ENCODE results near the gene IRF4.

IRF4 gene

DNA sequence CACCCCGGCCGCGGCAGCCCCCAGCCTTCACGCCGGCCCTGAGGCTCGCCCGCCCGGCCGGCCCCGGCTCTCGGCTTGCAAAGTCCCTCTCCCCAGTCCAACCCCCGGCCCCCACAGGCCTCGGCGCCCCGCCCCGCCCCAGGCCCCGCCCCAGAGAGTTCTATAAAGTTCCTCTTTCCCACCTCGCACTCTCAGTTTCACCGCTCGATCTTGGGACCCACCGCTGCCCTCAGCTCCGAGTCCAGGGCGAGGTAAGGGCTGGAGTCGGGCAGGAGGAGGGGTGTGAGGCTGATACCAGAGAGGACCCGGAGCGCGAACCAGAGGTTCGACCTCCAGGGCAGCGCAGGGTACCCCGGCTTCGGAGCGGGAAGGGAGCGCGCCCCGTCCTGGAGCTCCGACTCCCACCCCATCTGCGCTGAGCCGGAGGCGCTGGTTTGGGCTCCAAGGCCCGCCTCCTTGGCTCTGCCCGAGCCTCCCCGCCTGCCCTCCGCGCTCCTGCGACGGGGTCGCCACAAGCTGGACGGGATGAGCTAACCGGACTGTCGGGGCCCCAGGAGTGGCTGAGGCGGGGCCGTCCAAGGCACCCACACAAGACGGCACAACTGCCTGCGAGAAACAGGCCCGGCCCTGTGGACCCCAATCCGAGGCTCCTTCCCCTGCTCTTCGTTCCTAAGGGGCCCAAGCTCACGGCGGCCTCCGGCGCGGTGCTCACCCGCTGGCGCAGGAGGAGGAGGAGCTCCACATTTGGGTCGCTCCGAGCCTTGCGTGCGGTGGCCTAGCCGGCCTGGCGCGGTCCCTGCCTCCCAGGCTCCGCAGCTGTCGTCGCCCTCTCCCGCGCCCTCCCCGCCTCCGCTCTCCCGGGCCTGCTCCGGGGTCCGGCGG is at the start of gene IRF4:
IRF4 (plus strand) TSS at position 194 of the 882 bp plus-strand sequence. CDS start 1,401 bp downstream, outside the sequence.
- no peak for DNase-seq

DNA sequence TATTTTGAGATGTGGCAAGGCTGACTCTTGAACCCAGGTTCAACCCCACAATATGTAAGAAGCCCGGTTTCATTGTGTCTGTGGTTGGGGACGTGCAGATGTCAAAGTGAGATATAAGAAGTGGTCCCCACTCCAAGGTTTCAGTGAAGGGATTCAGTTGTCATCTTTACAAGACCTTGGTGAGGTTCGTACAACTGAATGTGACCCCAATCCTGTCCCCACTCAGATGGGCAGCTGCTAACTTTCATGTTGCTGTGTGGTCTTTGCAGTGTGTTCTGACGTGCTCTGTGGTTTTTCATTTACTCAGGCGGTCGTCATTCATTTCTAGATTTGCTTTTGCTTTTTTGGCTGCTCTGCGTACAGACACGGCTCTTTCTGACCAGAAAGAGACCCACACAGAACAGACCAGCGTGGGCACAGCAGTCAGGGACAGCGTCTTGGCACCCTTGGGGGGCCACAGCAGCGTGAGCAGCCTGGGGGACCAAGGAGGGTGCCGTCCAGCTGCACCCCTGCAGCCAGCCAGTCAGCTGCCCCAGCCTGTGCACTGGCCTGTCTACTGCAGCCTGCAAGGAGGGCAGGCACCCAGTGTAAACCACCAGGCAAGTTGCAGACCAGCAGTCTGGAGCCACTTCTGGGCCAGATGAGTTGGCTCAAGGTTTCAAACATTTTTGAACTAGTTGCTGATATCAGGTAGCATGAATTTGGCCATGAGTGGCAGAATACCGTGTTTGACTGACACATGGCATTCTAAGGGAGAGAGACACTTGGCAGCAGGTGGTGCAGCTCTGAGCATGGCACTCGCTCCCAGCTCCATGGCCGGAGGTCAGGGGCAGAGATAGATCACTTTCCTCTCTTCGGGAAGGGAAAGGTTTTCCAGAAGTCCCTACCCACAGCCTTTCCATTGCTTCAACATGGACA is 49.4 kb upstream of the IRF4 start:
- no peak for DNase-seq

DNA sequence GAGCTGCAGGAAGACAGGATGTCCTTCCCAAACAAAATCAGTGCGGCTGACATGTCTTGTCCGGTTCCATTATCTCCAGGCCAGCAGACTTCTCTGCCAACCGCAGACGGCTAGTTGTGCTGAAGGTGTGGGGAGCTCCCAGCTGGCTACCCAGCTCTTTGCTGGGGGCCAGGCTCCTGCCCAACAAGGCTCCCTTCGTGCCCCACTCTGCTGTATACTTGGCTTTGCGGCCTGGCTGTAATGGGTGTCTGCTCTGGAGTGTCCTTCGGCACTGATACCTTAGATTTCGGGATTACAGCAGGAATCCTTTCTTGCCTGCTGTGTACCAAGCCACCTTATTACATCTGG is 48.7 kb upstream of the IRF4 start:
- no peak for DNase-seq

DNA sequence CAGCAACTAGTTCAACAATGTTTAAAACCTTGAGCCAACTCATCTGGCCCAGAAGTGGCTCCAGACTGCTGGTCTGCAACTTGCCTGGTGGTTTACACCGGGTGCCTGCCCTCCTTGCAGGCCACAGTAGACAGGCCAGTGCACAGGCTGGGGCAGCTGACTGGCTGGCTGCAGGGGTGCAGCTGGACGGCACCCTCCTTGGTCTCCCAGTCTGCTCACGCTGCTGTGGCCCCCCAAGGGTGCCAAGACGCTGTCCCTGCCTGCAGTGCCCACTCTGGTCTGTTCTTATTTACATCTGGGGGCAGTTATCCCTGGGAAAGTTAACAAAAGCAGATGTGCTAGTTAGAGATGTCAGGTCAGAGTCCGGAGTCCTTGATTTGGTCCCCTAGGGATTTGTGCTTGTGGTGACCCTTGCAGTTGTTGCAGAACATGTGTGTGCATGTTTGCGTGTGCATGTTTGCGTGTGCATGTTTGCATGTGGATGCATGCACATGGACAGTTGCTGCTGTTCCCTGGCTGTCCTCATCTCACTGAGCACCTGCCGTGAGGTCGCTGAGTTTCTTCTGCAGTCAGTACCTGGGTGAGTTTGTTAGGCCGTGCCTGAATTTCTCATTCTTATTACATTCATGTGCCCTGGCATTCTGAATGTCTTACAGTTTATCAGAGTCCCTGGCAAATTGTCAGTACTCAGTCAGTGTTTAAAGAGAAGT is 48.2 kb upstream of the IRF4 start:
- no peak for DNase-seq

DNA sequence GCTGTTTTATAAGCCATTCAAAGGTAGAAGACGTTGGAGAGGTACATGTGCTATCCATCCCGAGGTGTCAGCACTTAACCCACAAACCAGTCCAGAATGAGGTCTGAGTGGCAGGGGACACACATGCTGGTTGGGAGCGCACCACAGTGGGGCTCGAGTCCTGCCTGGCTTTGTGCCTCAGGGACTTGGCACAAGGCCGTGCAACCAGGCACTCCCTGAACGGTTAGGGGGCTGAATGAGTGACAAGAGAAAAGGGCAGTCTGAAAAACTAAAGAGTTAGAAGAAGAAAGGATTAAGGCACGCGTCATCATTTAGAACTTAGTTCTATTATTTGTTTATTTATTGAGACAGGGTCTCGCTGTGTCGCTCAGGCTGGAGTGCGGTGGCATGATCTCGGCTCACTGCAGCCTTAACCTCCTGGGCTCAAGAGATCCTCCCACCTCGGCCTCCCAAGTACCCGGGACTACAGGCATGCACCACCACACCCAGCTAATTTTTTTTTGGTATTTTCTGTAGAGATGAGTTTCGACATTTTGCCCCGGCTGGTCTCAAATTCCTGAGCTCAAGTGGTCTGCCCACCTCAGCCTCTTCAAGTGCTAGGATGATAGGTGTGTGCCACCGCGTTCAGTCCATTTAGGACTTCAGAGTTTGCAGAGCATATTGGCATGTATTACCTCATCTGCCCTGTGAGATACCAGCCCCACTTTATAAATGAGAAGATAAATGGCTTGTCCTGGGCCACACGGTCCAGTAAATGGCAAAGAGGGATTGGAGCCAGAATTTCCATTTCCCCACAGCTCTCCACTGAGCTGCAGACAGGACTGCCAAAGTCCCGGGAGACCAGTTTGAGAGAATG is 47.4 kb upstream of the IRF4 start:
- no peak for DNase-seq

DNA sequence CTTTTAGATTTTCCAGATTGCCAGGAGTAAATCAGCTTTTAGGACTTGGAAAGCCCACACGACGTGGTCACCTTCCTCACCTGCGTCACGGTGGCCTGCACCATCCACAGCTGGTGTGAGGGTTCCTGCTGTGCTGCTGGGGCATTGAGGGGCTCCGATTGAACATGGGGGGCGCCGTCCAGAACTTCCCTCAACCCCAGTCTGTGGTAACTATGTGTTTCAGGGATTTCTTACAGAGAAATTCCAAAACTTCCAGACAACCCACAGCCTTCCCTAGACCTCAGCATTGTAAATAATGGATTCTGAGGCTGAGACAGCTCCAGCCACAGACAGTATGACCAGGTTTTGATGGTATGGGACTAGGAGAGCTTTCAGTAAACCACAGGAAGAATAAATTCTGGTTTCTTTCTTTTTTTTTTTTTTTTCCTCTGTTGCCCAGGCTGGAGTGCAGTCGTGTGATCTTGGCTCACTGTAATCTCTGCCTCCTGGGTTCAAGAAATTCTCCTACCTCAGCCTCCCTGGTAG is 46.7 kb upstream of the IRF4 start:
- DNase-seq = no peak

DNA sequence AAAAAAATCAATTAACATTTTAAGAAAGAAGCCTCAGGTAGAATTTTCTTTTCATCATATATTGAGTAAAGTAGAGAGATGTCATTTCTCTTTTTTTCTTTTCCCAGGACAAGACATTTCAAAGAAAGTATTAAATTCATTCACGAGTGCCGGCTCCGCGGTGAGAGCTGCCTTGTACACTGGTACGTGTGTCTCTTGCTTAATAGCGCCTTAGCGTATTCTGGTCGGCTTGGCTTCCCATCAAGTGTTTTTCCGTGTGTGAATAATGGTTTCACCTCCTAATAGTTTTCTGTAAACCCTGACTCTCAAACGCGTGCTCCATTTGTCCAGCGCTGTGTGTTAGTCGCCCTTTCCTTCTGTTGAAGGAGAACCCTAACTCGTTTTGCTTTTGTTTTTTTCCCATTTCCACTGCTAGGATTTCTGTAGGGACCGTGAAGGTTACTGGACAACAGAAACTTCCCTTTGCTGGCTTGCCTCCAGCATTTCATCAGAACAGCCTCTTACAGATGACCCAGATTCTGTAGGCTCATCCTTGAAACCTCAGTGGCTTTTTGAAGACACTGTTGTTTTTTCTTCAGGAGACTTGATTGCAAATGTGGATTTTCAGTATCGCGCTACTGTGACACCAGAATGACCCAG is 45.7 kb upstream of the IRF4 start:
- no peak for DNase-seq

DNA sequence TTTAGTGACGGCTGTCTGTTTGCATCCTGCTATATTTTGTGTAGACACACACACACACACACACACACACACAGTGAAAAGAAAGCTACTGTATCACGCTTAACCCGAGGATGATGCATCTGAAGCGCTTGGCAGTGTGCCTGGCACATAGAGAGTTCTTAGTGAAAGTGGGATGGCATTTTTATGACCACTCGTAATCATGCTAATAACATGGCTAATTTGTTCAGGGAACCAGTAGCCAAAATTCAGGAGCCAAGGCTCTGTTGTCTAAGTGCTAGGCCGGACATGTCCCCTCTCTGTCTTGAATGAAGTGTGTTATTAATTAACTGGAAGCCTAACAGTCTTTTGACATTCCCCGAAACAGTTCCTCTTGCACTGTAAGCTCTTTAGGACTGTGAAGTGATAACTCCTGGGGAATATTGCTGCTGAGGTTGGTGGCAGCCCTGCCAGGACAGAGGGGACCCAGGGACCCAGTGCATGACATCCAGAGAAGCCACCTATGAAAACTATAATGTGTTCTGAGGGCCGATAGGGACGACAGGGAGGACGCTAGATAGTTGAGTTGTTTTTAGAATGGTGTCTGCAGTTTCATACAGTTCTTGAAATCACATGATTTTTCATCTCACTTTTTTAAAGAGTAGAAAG is 45.0 kb upstream of the IRF4 start:
- DNase-seq = no peak

DNA sequence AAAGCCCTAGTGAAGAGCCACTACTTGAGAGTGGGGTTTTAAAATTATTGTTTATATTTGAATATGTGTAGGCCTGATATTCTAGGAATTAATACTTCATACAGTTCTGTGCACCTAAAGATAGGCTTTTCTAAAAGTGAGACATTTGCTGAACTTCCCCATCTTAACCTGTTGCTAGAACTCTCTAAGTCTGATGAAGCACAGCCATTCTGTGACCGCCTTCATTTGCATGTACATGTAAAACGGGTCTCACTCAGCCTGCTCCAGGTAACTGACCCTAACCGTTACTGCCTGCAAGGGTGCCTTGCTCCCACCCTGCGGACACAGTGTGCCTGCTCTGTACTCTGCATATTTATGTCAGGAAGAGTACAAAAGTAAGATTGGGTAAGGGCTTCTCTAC is 44.3 kb upstream of the IRF4 start:
- DNase-seq = no peak

DNA sequence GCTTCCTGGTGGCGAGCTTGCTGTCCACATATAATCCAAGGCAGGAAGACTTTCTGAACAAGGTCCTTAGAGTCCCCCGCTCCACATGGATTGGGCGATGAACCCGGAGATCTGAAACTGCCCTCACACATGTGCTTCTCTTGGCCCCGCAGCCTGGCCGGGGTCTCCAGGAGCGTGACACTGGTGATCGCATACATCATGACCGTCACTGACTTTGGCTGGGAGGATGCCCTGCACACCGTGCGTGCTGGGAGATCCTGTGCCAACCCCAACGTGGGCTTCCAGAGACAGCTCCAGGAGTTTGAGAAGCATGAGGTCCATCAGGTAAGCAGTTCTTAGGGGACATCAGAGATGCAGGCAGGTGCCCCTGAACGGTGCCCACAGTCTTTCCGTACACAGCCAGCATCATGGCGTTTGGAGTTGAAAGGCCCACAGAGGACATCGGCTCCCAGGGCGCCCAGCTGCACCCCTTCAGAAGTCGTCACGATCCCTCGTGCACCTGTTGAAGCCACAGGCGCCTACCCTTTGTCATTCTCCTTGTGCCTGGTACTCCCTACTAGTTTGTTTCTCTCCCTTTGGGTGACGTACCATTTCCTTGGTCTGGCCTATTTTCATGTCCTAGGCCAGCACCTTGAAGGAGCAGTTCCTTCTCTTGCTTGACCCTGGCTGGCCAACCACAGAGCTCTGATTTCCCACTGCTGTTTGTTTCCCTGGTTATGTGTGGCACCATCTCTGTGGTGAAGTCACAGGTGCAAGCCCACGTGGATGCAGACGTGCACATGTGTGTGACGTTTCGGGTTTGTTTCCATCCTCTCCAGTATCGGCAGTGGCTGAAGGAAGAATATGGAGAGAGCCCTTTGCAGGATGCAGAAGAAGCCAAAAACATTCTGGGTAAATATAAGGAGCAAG is 43.3 kb upstream of the IRF4 start:
- DNase-seq = no peak

DNA sequence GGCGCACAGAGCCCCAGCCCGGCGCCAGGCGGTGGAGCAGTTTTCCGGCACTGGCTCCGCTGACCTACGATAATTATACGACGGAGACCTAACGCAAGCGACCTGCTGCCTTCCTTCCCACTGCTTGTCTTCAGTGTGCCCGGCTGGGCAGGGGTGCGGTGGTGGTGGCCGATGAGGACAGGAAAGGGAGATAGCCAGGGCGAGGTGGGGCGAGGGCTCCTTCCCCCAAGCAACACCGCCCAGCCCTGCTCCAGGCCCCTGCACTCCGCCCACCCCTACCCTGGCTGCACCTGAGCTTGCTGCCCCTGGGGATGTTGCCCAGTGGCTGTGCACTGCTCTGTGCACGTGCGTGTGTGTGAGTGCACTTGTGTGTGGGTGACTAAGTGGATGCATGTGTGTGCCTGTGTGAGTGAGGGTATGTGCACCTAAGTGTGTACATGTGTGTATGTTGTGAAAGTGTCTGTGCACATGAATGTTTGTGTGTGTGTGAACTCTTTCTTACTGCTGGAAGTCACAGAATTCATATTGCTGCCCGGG is 42.6 kb upstream of the IRF4 start:
- no peak for DNase-seq

DNA sequence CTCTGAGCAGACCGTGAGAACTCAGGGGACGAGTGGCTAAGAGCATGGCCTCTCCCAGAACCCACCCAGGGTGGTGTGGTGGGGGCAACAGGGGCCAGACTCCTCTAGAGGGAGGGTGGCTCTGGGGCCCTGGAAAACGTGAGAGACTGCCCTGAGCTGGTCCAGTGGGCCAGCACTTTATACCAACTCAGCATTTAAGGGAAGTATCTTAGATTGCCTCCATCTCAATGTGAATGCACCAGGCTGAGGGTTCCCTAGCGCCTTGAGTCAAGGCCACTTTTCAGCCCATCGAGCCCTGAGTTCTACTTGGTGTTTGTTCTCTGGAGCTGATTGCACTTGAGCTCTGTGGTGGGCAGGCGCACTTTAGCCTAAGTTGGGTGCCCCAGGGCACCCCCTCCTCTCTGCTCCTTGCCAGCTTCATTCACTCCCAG is 42.0 kb upstream of the IRF4 start:
- no peak for DNase-seq

DNA sequence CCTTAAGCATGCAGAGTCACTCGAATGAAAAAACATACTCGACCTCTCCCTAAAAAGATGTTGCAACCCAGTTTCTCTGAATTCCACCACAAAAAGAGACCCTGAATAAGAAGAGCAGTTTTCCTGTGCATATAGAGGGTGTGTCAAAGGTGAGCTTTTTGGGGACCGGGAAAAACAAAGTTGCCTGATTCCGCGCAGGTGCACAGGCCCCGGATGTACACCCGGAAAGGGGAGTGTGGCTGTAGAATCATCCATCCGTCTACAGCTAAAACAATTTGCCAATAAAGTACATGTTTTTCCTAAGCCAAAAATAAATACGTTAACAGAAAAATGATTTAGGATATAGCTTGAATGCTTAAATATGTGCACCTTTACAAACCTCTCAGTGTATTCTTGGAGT is 41.2 kb upstream of the IRF4 start:
- DNase-seq = no peak

DNA sequence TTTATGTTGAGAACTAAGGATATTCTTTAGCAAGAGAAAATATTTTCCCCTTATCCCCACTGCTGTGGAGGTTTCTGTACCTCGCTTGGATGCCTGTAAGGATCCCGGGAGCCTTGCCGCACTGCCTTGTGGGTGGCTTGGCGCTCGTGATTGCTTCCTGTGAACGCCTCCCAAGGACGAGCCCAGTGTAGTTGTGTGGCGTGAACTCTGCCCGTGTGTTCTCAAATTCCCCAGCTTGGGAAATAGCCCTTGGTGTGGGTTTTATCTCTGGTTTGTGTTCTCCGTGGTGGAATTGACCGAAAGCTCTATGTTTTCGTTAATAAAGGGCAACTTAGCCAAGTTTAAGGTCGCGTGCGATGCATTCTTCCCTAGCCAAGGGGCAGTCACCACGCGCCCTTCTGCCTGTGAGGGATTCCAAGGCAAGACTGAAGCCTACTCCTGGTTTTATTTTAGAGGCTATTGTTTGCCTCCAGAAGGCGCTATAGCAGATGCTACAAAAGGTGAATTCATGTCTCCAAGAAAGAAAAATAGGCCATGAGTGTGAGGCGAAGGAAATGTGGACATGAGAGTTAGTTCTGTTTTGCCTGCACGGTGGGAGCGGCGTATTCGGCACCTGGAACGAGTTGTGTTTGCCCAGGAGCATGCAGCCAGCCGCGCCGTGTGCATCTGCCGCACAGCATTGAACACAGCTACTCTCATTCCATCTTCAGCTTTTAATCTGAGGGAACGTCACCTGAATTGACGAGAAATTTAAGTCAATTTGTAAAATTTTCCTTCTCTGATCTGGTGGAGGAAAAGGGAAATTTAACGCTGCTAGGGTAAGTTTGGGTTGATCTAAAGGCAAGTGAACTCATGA is 40.3 kb upstream of the IRF4 start:
- no peak for DNase-seq

DNA sequence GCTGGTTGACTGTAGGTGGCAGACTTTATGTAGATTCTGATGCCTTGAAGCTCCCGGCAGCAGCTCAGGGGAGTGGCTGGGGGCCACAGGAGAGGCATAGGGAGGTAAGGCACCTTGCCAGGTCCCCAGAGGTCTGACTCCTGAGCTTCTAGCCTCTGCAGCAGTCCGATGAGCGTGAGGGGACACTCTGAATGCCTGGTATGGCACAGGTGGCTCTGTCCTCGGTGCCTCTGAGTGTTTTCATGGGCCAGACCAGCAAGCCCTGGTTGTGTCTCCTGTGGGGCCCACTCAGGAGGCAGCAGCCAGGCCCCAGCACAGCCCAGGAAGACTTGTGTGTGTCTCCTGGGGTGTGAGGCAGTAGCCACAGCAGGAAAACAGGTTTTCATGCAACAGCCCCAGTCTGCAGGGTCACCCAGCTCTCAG is 39.7 kb upstream of the IRF4 start:
- DNase-seq = no peak

DNA sequence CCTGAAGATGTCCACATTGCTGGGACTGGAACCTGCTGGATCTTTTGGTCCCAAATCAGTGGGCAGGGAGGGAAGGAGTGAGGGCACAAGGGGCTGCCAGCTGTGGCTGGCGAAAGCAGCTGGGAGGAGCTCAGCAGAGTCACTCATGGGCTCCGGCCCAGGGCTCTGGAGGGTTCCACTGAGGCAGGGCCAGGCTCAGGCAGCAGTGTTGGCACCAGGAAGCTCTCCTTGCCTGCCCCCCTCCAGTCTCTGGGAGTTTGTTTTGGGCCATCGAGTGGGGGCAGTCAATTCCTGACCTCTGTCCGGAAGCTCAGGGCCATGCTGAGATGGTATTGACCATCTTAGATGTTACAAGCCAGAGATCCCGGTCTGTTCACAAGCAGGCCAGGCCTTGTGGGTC is 39.1 kb upstream of the IRF4 start:
- no peak for DNase-seq

DNA sequence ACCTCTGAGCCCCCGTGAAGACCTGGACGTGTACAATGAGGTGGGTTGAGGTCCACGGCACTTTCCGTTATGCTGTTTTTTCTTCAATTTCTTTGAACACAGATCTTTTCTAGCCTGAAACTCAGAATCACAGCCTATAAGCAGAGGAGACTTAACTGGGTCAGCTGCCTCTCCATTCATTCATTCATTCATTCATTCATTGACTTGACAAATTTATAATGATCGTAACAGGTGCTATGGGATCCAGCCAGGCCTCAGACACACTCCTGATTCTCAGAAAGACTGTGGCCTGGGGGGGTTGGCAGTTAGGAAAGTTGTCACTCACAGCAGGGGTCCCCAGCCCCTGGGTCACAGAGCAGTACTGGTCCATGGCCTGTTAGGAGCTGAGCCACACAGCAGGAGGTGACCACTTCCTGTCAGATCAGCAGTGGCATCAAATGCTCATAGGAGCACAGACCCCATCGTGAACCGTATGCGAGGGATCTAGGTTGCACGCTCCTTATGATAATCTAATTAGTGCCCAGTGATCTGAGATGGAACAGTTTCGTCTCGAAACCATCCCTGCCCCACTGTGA is 38.6 kb upstream of the IRF4 start:
- no peak for DNase-seq
